GM12878 (cell line): Measurements from ENCODE around the gene PLEKHF1. TPM values are rescaled to one million over a fixed set of nuclear protein-coding genes. Genes with fewer than 3 reads are reported as not detected.

ENCODE experiments used
- ATAC-seq: fragments of 200-7000 bp; cut with Tn5 transposase; 3 replicates; pipeline ENCODE4 v1.9.1; 2020; ENCODE audit warnings: mild to moderate bottlenecking, moderate library complexity
- BruUV-seq: library from RNA; stranded (reverse); fragments of 400-500 nt; replicated peaks from 2 replicates; lab custom pipeline; 2021; lab: Mats Ljungman, UMichigan
- CTCF ChIA-PET: fragments of 300-600 bp; sonication (Branson Sonifier 250); formaldehyde crosslinking; extraction: SDS; loops from one replicate; lab custom pipeline; 2021; ENCODE audit warnings: inconsistent platforms; lab: Yijun Ruan, JAX
- POLR2A ChIA-PET: fragments of 350-600 bp; formaldehyde crosslinking; extraction: SDS; loops from one replicate; lab custom pipeline; 2021; ENCODE audit warnings: inconsistent platforms; lab: Charles Lee
- RAD21 ChIA-PET: fragments of 300-600 bp; sonication (Branson Sonifier 250); formaldehyde crosslinking; loops from one replicate; lab custom pipeline; 2023; ENCODE audit warnings: antibody characterized with exemption; ENCODE audit not compliant: unreplicated experiment; lab: Charles Lee
- SMC1A ChIA-PET: fragments of 300-600 bp; sonication (Branson Sonifier 250); formaldehyde crosslinking; loops from one replicate; lab custom pipeline; 2023; ENCODE audit not compliant: unreplicated experiment, uncharacterized antibody; lab: Charles Lee
- DNase-seq: peaks from one replicate; pipeline ENCODE4 v3.0.0-alpha.2; 2011; ENCODE audit warnings: low read depth, low spot score
- FAIRE-seq: peaks from 3 replicates; lab custom pipeline; 2011; peaks lifted over from hg19 to GRCh38; lab: Jason Lieb, UNC
- H2AFZ ChIP-seq: 2 replicates; pipeline ENCODE4 v1.6.0; 2011; ENCODE audit warnings: low read depth, low read length, control low read depth; ENCODE audit not compliant: control insufficient read depth
- H3K27ac ChIP-seq: 2 replicates; pipeline ENCODE4 v1.5.1; 2011; ENCODE audit warnings: control low read depth; ENCODE audit not compliant: control insufficient read depth, insufficient read depth
- H3K27me3 ChIP-seq, 2 experiments: replicated peaks in 1 of 2; 2 replicates each; pipeline versions ENCODE4 v1.6.0 to v1.6.1; 2011; ENCODE audit warnings: low read length in 1 of 2; ENCODE audit not compliant: control insufficient read depth in 2 of 2, insufficient read depth in 2 of 2
- H3K36me3 ChIP-seq, 2 experiments: 2 replicates each; pipeline ENCODE4 v1.5.1; 2011; ENCODE audit warnings: low read length in 1 of 2; ENCODE audit not compliant: control insufficient read depth in 2 of 2, insufficient read depth in 2 of 2
- H3K4me1 ChIP-seq: 2 replicates; pipeline ENCODE4 v1.6.1; 2011; ENCODE audit warnings: mild to moderate bottlenecking, low read length, moderate library complexity, mixed read lengths; ENCODE audit not compliant: control insufficient read depth, insufficient read depth
- H3K4me2 ChIP-seq: 2 replicates; pipeline ENCODE4 v1.6.0; 2011; ENCODE audit warnings: control low read depth; ENCODE audit not compliant: control insufficient read depth, insufficient read depth
- H3K4me3 ChIP-seq: fragments of 200-600 bp; sonication (generic); 2 replicates; pipeline ENCODE4 v1.5.1; 2016
- H3K79me2 ChIP-seq: 2 replicates; pipeline ENCODE4 v1.6.0; 2011; ENCODE audit warnings: low read length; ENCODE audit not compliant: control insufficient read depth, insufficient read depth
- H3K9ac ChIP-seq: 2 replicates; pipeline ENCODE4 v1.8.0; 2011; ENCODE audit warnings: low read length, control low read depth, mixed read lengths; ENCODE audit not compliant: control insufficient read depth, insufficient read depth
- H3K9me3 ChIP-seq: replicated peaks from 3 replicates; pipeline ENCODE4 v1.5.1; 2011; ENCODE audit warnings: mild to moderate bottlenecking, low read length; ENCODE audit not compliant: control insufficient read depth, insufficient read depth
- H4K20me1 ChIP-seq: 2 replicates; pipeline ENCODE4 v1.6.0; 2011; ENCODE audit not compliant: control insufficient read depth, insufficient read depth
- PBX3 ChIP-seq: IDR thresholded peaks from 2 replicates; pipeline ENCODE4 v1.6.1; 2011; ENCODE audit warnings: mild to moderate bottlenecking, low read depth, low read length, moderate library complexity; ENCODE audit not compliant: insufficient replicate concordance
- SRF ChIP-seq, 2 experiments: IDR thresholded peaks; 2 replicates each; pipeline ENCODE4 v1.6.1; 2011; ENCODE audit warnings: low read depth in 2 of 2, low read length in 2 of 2, mild to moderate bottlenecking in 1 of 2, moderate library complexity in 1 of 2
- STAT1 ChIP-seq: fragments of 450-650 bp; conservative IDR thresholded peaks from 2 replicates; pipeline ENCODE4 v1.6.1; 2014; ENCODE audit warnings: antibody characterized with exemption, mild to moderate bottlenecking
- SUZ12 ChIP-seq: fragments of 200-600 bp; sonication (generic); IDR thresholded peaks from one replicate; pipeline ENCODE4 v1.6.1; 2018; ENCODE audit warnings: antibody characterized with exemption, mild to moderate bottlenecking; ENCODE audit not compliant: unreplicated experiment
- ZNF622 ChIP-seq: fragments of 450-650 bp; IDR thresholded peaks from 2 replicates; pipeline ENCODE4 v1.6.1; 2017; ENCODE audit warnings: mild to moderate bottlenecking, inconsistent platforms
- ZNF687 ChIP-seq: fragments of 450-650 bp; IDR thresholded peaks from 2 replicates; pipeline ENCODE4 v1.6.1; 2017; ENCODE audit warnings: mild to moderate bottlenecking, moderate library complexity
- WGBS: methylation state at CpG from one replicate; pipeline ENCODE4 v1.1.6; 2016; ENCODE audit warnings: low lambda C conversion rate; ENCODE audit not compliant: insufficient replicate concordance, insufficient coverage; ENCODE audit errors: missing lambda C conversion rate; 5-methylcytosine and 5-hydroxymethylcytosine counted together
- in situ Hi-C: fragments of 300-500 bp; cut with MboI; formaldehyde crosslinking; loops from 9 replicates; pipeline ENCODE4 v1.14.3; 2018; ENCODE audit warnings: mixed read lengths
- intact Hi-C: fragments of 100-400 bp; cut with micrococcal nuclease; formaldehyde crosslinking; loops from one replicate; pipeline ENCODE4 v1.14.2; 2022; ENCODE audit not compliant: unreplicated experiment
- polyA plus RNA-seq, 11 experiments: library from polyadenylated mRNA; depleted of rRNA in 4 of 11; unstranded in 6 of 11; stranded (reverse) in 5 of 11; fragments of >200 nt; fragmentation: Nextera tagmentation in 4 of 11; fragmentation: Illumina TruSeq in 1 of 11; extraction: Ambion mirVana in 4 of 11; extraction: Trizol in 1 of 11; gene quantifications; 1 replicate in 1 of 11; 2 replicates in 10 of 11; pipeline versions ENCODE4 v1.2.1 to v1.2.3, GENCODE V29; 2011 to 2016; ENCODE audit warnings: inconsistent platforms in 2 of 11, missing spikeins in 2 of 11, low read depth in 1 of 11
- total RNA-seq, 4 experiments: library from RNA; depleted of rRNA in 3 of 4; stranded (reverse); fragments of >200 nt in 3 of 4; fragmentation: Illumina TruSeq in 1 of 4; extraction: Trizol in 1 of 4; gene quantifications; 2 replicates each; pipeline versions ENCODE4 v1.2.1 to v1.2.3, GENCODE V29; 2013 to 2021

The PLEKHF1 gene
- total and polyA plus RNA-seq, 10 of the 15 experiments (the other 5 are each of a cell fraction or from before 2014, with no cell fraction given), result 0.10 to 20.3 (median 15.3) TPM

DNA sequence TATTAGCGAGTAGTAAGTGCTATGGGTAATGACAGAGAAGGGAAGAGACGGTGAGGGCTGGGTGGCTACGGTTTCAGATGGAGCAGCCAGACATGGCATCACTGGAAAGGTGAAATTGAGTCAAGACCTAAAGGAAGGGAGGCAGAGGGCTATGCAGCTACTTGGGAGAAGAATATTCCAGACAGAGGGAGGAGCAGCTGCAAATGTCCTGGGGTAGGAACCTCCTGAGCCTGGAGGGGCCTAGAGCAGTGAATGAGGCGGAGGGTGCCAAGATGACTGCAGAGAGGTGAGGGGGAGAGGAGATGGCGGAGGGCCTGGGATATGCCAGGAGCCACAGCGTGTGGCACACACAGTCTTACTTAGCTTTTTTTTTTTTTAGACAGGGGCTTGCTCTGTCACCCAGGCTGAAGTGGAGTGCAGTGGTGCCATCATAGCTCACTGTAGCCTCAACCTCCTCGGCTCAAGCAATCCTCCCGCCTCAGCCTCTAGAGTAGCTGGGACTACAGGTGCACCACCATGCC, 21.1 kb downstream of the PLEKHF1 start:
- ChIA-PET SMC1A (interaction anchor here (1.0 to 1.4 kb wide), 3 partner anchors 18 to 30 kb away, joined by 3 to 4 read pairs (median 4); no protein-coding TSS in a partner anchor), RAD21 (no interaction called here), CTCF (interaction anchor here (2.2 kb wide), 2 partner anchors 8 to 14 kb away, joined by 7 to 9 read pairs; no protein-coding TSS in a partner anchor), POLR2A (interaction anchor here (0.8 to 1.1 kb wide), 2 partner anchors 8 to 79 kb away, joined by 4 read pairs; no protein-coding TSS in a partner anchor)
- ATAC-seq, result no peak
- Histone ChIP-seq H3K36me3 (no peaks in the 10 kb centered on the region), H3K4me1 (no peaks in the 10 kb centered on the region), H3K4me3 (no peak overlapping the region), H3K27me3 (no peaks in the 10 kb centered on the region), H3K9ac (no peak overlapping the region), H3K4me2 (no peak overlapping the region), H3K27ac (no peak overlapping the region), H2AFZ (no peak overlapping the region), H4K20me1 (no peaks in the 10 kb centered on the region), H3K9me3 (peaks cover 5% of the 10 kb centered on the region; the same call in 2 of the 3 replicates), H3K79me2 (no peaks in the 10 kb centered on the region)
- no peak for FAIRE-seq
- no peak for DNase-seq
- TF ChIP-seq SUZ12 (no peak), STAT1 (no peak)
- WGBS, result 95% methylated on average over 8 of the region's 8 CpGs
- BruUV-seq, result no TSS peak
- intact Hi-C loops, result no loop called here
- in situ Hi-C loops, result no loop called here

DNA sequence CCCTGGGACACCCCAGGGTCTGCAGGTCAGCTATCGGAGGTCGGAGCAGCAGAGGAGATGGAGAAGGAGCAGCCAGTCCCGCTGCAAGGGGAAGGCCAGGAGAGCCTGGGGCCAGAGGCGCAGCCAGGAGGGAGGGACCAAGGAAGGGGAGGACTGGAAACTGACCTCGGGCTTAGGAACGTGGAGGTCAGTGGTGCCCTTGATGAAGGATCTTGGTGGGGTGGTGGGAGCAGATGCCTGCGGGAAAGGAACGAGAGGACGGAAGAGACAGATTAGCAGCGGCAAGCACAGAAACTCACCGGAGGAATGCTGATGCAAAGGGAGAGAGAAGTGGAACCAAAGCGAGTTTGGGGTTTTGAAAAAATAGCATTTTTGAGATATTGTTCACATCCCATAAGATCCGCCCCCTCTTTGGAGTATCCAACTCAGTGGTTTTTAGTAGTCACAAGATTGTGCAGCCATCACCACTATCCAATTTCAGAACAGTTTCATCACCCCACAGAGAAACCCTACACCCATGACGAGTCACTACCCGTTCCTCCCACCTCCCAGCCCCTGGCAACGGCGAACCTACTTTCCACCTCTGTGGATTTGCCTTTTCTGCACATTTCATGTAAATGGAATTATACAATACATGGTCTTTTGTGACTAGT, 22.1 kb downstream of the PLEKHF1 start:
- no peaks in the 10 kb centered on the region for H3K79me2 ChIP-seq
- no peaks in the 10 kb centered on the region for H3K4me1 ChIP-seq
- in situ Hi-C loops (no loop called here), intact Hi-C loops (no loop called here)
- H3K36me3 ChIP-seq, result no peaks in the 10 kb centered on the region
- ATAC-seq, result no peak
- H3K9ac ChIP-seq, result no peak overlapping the region
- POLR2A ChIA-PET, result interaction anchor here (1.1 kb wide), 1 partner anchor 9 kb away, joined by 4 read pairs; no protein-coding TSS in a partner anchor
- no TSS peak for BruUV-seq
- no peak for FAIRE-seq
- CTCF ChIA-PET, result interaction anchor here (0.7 kb wide), 1 partner anchor 70 kb away, joined by 3 read pairs; no protein-coding TSS in a partner anchor
- no peak for DNase-seq
- no peaks in the 10 kb centered on the region for H3K27me3 ChIP-seq
- H2AFZ ChIP-seq, result no peak overlapping the region
- H3K9me3 ChIP-seq, result peaks cover 5% of the 10 kb centered on the region; the same call in 2 of the 3 replicates
- no peaks in the 10 kb centered on the region for H4K20me1 ChIP-seq
- no peak overlapping the region for H3K4me3 ChIP-seq
- H3K4me2 ChIP-seq, result no peak overlapping the region
- WGBS, result 70% methylated on average over 17 of the region's 17 CpGs
- no peak overlapping the region for H3K27ac ChIP-seq
- RAD21 ChIA-PET, result no interaction called here
- SMC1A ChIA-PET, result interaction anchor here (1.0 to 1.4 kb wide), 2 partner anchors 19 to 29 kb away, joined by 3 to 4 read pairs; no protein-coding TSS in a partner anchor
- TF ChIP-seq PBX3 (no peak), ZNF622 (no peak), ZNF687 (no peak), SRF (IDR thresholded peaks at IDR 0.05; ENCODE audit: low read depth in 2 of 2, low read length in 2 of 2) (no peak)
